HepG2 (cell line): ENCODE measurements around the gene YEATS4. TPM values are rescaled to one million over a fixed set of nuclear protein-coding genes. Genes with fewer than 3 reads are reported as not detected.

Experiments used
- FIP1L1 ChIP-seq: fragments of 200-400 bp; formaldehyde crosslinking; IDR thresholded peaks from 2 replicates; pipeline ENCODE4 v1.6.1; 2018; ENCODE audit warnings: low read depth, mild to moderate bottlenecking, low read length, moderate library complexity, borderline replicate concordance; ENCODE audit not compliant: insufficient read depth
- HNF4A ChIP-seq: sonication (generic); formaldehyde crosslinking; IDR thresholded peaks from 2 replicates; pipeline ENCODE4 v1.4.0; 2020; ENCODE audit warnings: missing genetic modification reagents
- KDM3A ChIP-seq: IDR thresholded peaks from 2 replicates; pipeline ENCODE4 v1.6.1; 2018; ENCODE audit warnings: low read depth, missing compliant biosample characterization
- NFATC3 ChIP-seq: sonication (generic); formaldehyde crosslinking; IDR thresholded peaks from 2 replicates; pipeline ENCODE4 v1.5.1; 2020; ENCODE audit warnings: mild to moderate bottlenecking, missing genetic modification reagents
- ONECUT2 ChIP-seq: sonication (generic); formaldehyde crosslinking; IDR thresholded peaks from 2 replicates; pipeline ENCODE4 v1.4.0; 2020; ENCODE audit warnings: missing genetic modification reagents
- SMC3 ChIP-seq: IDR thresholded peaks from 2 replicates; pipeline ENCODE4 v1.6.1; 2011; ENCODE audit warnings: low read length, improper control_type of control experiment
- TEAD3 ChIP-seq: optimal IDR thresholded peaks from 2 replicates; pipeline ENCODE3; 2016; ENCODE audit warnings: borderline replicate concordance
- ZNF251 ChIP-seq: sonication (generic); formaldehyde crosslinking; IDR thresholded peaks from 2 replicates; pipeline ENCODE4 v1.9.0; 2021; ENCODE audit warnings: mild to moderate bottlenecking, missing genetic modification reagents
- ZNF326 ChIP-seq: sonication (generic); formaldehyde crosslinking; IDR thresholded peaks from 2 replicates; pipeline ENCODE4 v1.4.0; 2020; ENCODE audit warnings: missing genetic modification reagents, borderline replicate concordance
- ZNF33A ChIP-seq: sonication (generic); formaldehyde crosslinking; IDR thresholded peaks from 2 replicates; pipeline ENCODE4 v1.5.1; 2020; ENCODE audit warnings: missing genetic modification reagents, mild to moderate bottlenecking, moderate library complexity, borderline replicate concordance
- ZNF484 ChIP-seq: sonication (generic); formaldehyde crosslinking; IDR thresholded peaks from 2 replicates; pipeline ENCODE4 v1.5.1; 2020; ENCODE audit warnings: mild to moderate bottlenecking, low read depth, missing genetic modification reagents, borderline replicate concordance
- ZNF562 ChIP-seq: sonication (generic); formaldehyde crosslinking; IDR thresholded peaks from 2 replicates; pipeline ENCODE4 v1.8.0; 2022; ENCODE audit warnings: missing genetic modification reagents, borderline replicate concordance
- ZNF605 ChIP-seq: sonication (generic); formaldehyde crosslinking; IDR thresholded peaks from 2 replicates; pipeline ENCODE4 v1.8.0; 2022; ENCODE audit warnings: mild to moderate bottlenecking, missing genetic modification reagents
- ZNF652 ChIP-seq: IDR thresholded peaks from 2 replicates; pipeline ENCODE4 v1.6.1; 2016; ENCODE audit warnings: low read depth, borderline replicate concordance
- polyA plus RNA-seq, 8 experiments: library from polyadenylated mRNA; depleted of rRNA in 3 of 8; stranded (reverse) in 7 of 8; unstranded in 1 of 8; fragments of >200 nt; fragmentation: Illumina TruSeq in 4 of 8; extraction: Trizol in 4 of 8; gene quantifications; 2 replicates each; pipeline versions ENCODE4 v1.2.1 to v1.2.3, GENCODE V29; 2011 to 2016; ENCODE audit warnings: low read depth in 4 of 8, missing spikeins in 1 of 8, mixed read lengths in 1 of 8; ENCODE audit not compliant: insufficient read depth in 1 of 8
- total RNA-seq, 5 experiments: library from RNA; depleted of rRNA; stranded (reverse); fragments of >200 nt; fragmentation: Illumina TruSeq; extraction: Trizol; gene quantifications; 2 replicates each; pipeline ENCODE4 v1.2.3, GENCODE V29; 2016; ENCODE audit warnings: low read depth in 1 of 5
- TF ChIP-seq, protein P1 (sequence below): sonication (generic); formaldehyde crosslinking; IDR thresholded peaks from 2 replicates; pipeline ENCODE4 v1.4.0; 2020; ENCODE audit warnings: missing genetic modification reagents, mild to moderate bottlenecking, borderline replicate concordance
- TF ChIP-seq, protein P2 (sequence below): sonication (generic); formaldehyde crosslinking; IDR thresholded peaks from 2 replicates; pipeline ENCODE4 v1.5.0; 2020; ENCODE audit warnings: missing genetic modification reagents
- TF ChIP-seq, protein P3 (sequence below): sonication (generic); formaldehyde crosslinking; IDR thresholded peaks from 2 replicates; pipeline ENCODE4 v1.5.0; 2020; ENCODE audit warnings: mild to moderate bottlenecking, missing genetic modification reagents, borderline replicate concordance

Gene YEATS4
- total and polyA plus RNA-seq, 2 of the 13 experiments (the other 11 are each of a cell fraction or from before 2014, with no cell fraction given), result 16.8 to 45.0 TPM

DNA sequence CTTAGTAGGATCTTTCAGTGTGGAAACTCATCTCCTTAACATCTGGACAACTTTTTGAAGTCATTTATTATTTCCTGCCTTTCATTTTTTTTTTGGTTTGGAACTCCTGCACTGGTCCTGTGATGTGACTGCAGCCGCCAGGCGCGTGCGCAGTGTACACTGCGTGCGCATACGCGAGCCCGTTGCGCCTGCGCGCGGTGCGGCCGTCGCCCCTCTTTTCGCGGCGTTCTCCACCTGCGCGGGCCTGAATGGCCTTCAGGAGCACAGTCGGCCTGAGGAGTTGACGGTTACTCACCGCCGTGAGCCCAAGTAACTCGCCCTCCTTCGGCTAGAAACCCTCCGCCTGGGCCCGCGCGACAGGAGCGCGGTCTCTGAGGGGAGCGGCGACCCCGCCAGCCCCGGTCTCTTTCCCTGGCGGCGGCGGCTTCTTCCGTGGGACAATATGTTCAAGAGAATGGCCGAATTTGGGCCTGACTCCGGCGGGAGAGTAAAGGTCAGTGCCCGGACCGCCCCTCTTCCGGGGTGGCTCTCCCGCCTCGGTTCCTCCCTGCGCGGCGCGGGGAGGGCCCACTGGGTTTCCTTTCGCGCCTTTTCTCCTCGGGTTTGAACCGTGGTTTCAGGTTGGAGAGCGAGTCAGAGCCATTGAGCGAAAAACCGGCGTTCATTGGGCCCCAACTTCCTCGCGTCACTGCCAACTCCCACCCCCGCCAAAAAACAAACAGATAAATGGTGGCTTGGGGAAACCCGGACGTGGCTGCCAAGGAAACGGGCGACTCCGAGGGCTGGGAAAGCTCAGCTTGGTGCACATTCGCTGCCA lies at the start of gene YEATS4 (continued):
- TF ChIP-seq, protein P1, sequence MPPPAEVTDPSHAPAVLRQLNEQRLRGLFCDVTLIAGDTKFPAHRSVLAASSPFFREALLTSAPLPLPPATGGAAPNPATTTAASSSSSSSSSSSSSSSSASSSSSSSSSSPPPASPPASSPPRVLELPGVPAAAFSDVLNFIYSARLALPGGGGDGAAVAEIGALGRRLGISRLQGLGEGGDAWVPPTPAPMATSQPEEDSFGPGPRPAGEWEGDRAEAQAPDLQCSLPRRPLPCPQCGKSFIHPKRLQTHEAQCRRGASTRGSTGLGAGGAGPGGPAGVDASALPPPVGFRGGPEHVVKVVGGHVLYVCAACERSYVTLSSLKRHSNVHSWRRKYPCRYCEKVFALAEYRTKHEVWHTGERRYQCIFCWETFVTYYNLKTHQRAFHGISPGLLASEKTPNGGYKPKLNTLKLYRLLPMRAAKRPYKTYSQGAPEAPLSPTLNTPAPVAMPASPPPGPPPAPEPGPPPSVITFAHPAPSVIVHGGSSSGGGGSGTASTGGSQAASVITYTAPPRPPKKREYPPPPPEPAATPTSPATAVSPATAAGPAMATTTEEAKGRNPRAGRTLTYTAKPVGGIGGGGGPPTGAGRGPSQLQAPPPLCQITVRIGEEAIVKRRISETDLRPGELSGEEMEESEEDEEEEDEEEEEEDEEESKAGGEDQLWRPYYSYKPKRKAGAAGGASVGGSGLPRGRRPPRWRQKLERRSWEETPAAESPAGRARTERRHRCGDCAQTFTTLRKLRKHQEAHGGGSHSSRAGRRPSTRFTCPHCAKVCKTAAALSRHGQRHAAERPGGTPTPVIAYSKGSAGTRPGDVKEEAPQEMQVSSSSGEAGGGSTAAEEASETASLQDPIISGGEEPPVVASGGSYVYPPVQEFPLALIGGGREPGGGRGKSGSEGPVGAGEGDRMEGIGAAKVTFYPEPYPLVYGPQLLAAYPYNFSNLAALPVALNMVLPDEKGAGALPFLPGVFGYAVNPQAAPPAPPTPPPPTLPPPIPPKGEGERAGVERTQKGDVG (CRISPR knock-in tag), result 0 out of 2 replicates have a peak, but pooled peaks have one; percentile 47
- TF ChIP-seq, protein P2, sequence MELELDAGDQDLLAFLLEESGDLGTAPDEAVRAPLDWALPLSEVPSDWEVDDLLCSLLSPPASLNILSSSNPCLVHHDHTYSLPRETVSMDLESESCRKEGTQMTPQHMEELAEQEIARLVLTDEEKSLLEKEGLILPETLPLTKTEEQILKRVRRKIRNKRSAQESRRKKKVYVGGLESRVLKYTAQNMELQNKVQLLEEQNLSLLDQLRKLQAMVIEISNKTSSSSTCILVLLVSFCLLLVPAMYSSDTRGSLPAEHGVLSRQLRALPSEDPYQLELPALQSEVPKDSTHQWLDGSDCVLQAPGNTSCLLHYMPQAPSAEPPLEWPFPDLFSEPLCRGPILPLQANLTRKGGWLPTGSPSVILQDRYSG (CRISPR knock-in tag), result no peak
- TF ChIP-seq NFATC3 (CRISPR knock-in tag) (no peak), SMC3 (no peak), ONECUT2 (no peak), TEAD3 (CRISPR knock-in tag) (no peak), ZNF33A (peak; percentile 25; the same call in 1 of the 2 replicates), ZNF652 (CRISPR knock-in tag) (no peak; the same call in 1 of the 2 replicates), KDM3A (CRISPR knock-in tag) (0 out of 2 replicates have a peak, but pooled peaks have one; percentile 20), HNF4A (peak; percentile 79), ZNF326 (no peak), ZNF605 (CRISPR knock-in tag) (peak; percentile 97), FIP1L1 (no peak), ZNF484 (0 out of 2 replicates have a peak, but pooled peaks have one; percentile 51), ZNF251 (CRISPR knock-in tag) (0 out of 2 replicates have a peak, but pooled peaks have one; percentile 74), ZNF562 (CRISPR knock-in tag) (no peak)
- TF ChIP-seq, protein P3, sequence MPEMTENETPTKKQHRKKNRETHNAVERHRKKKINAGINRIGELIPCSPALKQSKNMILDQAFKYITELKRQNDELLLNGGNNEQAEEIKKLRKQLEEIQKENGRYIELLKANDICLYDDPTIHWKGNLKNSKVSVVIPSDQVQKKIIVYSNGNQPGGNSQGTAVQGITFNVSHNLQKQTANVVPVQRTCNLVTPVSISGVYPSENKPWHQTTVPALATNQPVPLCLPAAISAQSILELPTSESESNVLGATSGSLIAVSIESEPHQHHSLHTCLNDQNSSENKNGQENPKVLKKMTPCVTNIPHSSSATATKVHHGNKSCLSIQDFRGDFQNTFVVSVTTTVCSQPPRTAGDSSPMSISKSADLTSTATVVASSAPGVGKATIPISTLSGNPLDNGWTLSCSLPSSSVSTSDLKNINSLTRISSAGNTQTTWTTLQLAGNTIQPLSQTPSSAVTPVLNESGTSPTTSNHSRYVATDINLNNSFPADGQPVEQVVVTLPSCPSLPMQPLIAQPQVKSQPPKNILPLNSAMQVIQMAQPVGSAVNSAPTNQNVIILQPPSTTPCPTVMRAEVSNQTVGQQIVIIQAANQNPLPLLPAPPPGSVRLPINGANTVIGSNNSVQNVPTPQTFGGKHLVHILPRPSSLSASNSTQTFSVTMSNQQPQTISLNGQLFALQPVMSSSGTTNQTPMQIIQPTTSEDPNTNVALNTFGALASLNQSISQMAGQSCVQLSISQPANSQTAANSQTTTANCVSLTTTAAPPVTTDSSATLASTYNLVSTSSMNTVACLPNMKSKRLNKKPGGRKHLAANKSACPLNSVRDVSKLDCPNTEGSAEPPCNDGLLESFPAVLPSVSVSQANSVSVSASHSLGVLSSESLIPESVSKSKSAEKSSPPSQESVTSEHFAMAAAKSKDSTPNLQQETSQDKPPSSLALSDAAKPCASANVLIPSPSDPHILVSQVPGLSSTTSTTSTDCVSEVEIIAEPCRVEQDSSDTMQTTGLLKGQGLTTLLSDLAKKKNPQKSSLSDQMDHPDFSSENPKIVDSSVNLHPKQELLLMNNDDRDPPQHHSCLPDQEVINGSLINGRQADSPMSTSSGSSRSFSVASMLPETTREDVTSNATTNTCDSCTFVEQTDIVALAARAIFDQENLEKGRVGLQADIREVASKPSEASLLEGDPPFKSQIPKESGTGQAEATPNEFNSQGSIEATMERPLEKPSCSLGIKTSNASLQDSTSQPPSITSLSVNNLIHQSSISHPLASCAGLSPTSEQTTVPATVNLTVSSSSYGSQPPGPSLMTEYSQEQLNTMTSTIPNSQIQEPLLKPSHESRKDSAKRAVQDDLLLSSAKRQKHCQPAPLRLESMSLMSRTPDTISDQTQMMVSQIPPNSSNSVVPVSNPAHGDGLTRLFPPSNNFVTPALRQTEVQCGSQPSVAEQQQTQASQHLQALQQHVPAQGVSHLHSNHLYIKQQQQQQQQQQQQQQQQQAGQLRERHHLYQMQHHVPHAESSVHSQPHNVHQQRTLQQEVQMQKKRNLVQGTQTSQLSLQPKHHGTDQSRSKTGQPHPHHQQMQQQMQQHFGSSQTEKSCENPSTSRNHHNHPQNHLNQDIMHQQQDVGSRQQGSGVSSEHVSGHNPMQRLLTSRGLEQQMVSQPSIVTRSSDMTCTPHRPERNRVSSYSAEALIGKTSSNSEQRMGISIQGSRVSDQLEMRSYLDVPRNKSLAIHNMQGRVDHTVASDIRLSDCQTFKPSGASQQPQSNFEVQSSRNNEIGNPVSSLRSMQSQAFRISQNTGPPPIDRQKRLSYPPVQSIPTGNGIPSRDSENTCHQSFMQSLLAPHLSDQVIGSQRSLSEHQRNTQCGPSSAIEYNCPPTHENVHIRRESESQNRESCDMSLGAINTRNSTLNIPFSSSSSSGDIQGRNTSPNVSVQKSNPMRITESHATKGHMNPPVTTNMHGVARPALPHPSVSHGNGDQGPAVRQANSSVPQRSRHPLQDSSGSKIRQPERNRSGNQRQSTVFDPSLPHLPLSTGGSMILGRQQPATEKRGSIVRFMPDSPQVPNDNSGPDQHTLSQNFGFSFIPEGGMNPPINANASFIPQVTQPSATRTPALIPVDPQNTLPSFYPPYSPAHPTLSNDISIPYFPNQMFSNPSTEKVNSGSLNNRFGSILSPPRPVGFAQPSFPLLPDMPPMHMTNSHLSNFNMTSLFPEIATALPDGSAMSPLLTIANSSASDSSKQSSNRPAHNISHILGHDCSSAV (CRISPR knock-in tag), result no peak
